Stimulated activated CD8-positive, alpha-beta memory T cell treated with anti-CD3 and anti-CD28 coated beads, Interleukin-7, amount 100 ng/mL, for 24 hours (primary cell): Measurements from ENCODE around the gene OXA1L.
"Not testable (repeated sequence)": the region's sequence is repeated elsewhere in the genome, so short reads cannot be mapped to it uniquely, and the experiment has no call there.

ENCODE experiments used
- DNase-seq: peaks from one replicate; pipeline ENCODE4 v3.0.0-alpha.2; 2020; ENCODE audit warnings: low read depth

OXA1L gene

GRCh38 chr14:22769369-22769768, 2.9 kb downstream of the OXA1L start:
- no peak for DNase-seq

GRCh38 chr14:22770481-22771187, 4.1 kb downstream of the OXA1L start:
- no peak for DNase-seq

GRCh38 chr14:22772725-22773124, 6.2 kb downstream of the OXA1L start:
- DNase-seq = no peak

- DNase-seq = no peak
Measured at GRCh38 chr14:22773162-22774010, 6.9 kb downstream of the OXA1L start.

GRCh38 chr14:22774011-22774706, 7.7 kb downstream of the OXA1L start:
- DNase-seq = no peak

GRCh38 chr14:22776215-22776614, 9.7 kb downstream of the OXA1L start:
- no peak for DNase-seq

GRCh38 chr14:22776849-22777248, 10.4 kb downstream of the OXA1L start:
- not testable (repeated sequence) for DNase-seq

GRCh38 chr14:22778084-22778483, 11.6 kb downstream of the OXA1L start:
- no peak for DNase-seq

GRCh38 chr14:22780105-22780679, 13.7 kb downstream of the OXA1L start:
- no peak for DNase-seq

- DNase-seq = no peak
Measured at GRCh38 chr14:22780941-22781300, 14.4 kb downstream of the OXA1L start.

GRCh38 chr14:22781301-22781991, 15.0 kb downstream of the OXA1L start:
- no peak for DNase-seq

- no peak for DNase-seq
Measured at GRCh38 chr14:22786685-22787084, 20.2 kb downstream of the OXA1L start.

- no peak for DNase-seq
Measured at GRCh38 chr14:22791301-22791700, 24.8 kb downstream of the OXA1L start.

GRCh38 chr14:22792158-22792557, 25.7 kb downstream of the OXA1L start:
- DNase-seq = no peak

GRCh38 chr14:22793550-22793949, 27.1 kb downstream of the OXA1L start:
- DNase-seq = not testable (repeated sequence)

GRCh38 chr14:22793976-22794375, 27.5 kb downstream of the OXA1L start:
- DNase-seq = no peak

GRCh38 chr14:22794551-22794951, 28.1 kb downstream of the OXA1L start:
- no peak for DNase-seq

GRCh38 chr14:22796087-22796707, 29.7 kb downstream of the OXA1L start:
- DNase-seq = no peak

- DNase-seq = no peak
Measured at GRCh38 chr14:22797017-22797917, 30.8 kb downstream of the OXA1L start.

GRCh38 chr14:22798528-22798927, 32.0 kb downstream of the OXA1L start:
- no peak for DNase-seq
